Mesodermal cell (in vitro differentiated cells): ENCODE data around the gene FRMD4A.

Source experiments
- H3K27ac ChIP-seq: 2 replicates; pipeline ENCODE4 v1.7.0; 2013; ENCODE audit warnings: mild to moderate bottlenecking, low read depth, low read length, moderate library complexity; ENCODE audit not compliant: severe bottlenecking
- H3K36me3 ChIP-seq: 2 replicates; pipeline ENCODE4 v1.7.1; 2013; ENCODE audit warnings: mild to moderate bottlenecking, low read length, moderate library complexity; ENCODE audit not compliant: control insufficient read depth, insufficient read depth
- H3K4me1 ChIP-seq: one replicate; pipeline ENCODE4 v1.7.1; 2013; ENCODE audit warnings: mild to moderate bottlenecking, low read length; ENCODE audit not compliant: insufficient read depth, control insufficient read depth, poor library complexity, severe bottlenecking
- H3K4me3 ChIP-seq: 2 replicates; pipeline ENCODE4 v1.7.0; 2013; ENCODE audit warnings: low read length, control low read depth, mild to moderate bottlenecking; ENCODE audit not compliant: insufficient read depth, poor library complexity, severe bottlenecking; ENCODE audit errors: extremely low read depth
- H3K9me3 ChIP-seq: 2 replicates; pipeline ENCODE4 v1.7.1; 2013; ENCODE audit warnings: mild to moderate bottlenecking, low read length, moderate library complexity; ENCODE audit not compliant: control insufficient read depth
- WGBS, 2 experiments: methylation state at CpG; one replicate each; pipeline ENCODE4 v1.1.5; 2013; ENCODE audit warnings: missing lambda C conversion rate in 2 of 2; ENCODE audit not compliant: insufficient coverage in 2 of 2; 5-methylcytosine and 5-hydroxymethylcytosine counted together

Gene FRMD4A

DNA sequence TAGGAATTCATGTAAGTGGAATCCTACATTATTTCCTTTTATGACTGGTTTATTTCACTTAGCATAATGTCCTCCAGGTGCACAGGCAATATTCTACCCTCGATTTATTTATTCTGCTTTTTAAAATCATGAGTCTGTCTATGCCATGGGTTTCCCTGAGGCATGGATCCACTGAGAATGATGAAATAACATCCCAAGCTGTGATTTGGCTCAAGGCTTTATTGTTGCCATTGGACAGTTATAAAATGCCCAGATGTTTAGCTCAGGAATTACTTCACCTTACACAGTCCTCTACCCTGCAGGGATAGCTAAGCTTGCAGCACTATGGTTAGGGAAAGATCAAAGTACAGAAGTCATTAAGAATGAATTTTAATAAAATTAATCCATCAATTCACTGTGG lies 219.5 kb downstream of the FRMD4A start:
- Histone ChIP-seq H3K36me3 (no peaks in the 10 kb centered on the region), H3K4me3 (no peak overlapping the region), H3K9me3 (no peaks in the 10 kb centered on the region), H3K4me1 (no peaks in the 10 kb centered on the region), H3K27ac (no peak overlapping the region)
- 100% methylated on average over 1 of the region's 1 CpG for WGBS, 2 experiments

DNA sequence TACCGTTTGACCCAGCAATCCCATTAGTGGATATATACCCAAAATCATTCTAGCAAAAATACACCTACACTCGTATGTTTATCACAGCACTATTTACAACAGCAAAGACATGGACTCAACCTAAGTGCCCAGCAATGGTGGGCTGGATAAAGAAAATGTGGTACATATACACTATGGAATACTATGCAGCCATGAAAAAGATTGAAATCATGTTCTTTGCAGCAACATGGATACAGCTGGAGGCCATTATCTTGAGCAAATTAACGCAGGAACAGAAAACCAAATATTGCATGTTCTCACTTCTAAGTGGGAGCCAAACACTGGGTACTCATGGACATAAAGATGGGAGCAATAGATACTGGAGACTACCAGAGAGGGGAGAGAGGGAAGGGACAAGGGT lies 223.9 kb downstream of the FRMD4A start:
- Histone ChIP-seq H3K27ac (no peak overlapping the region), H3K36me3 (no peaks in the 10 kb centered on the region), H3K4me1 (no peaks in the 10 kb centered on the region), H3K9me3 (no peaks in the 10 kb centered on the region), H3K4me3 (no peak overlapping the region)
- 89% methylated on average over 2 of the region's 3 CpGs; no CpG with 5 or more reads in 1 of the 2 experiments for WGBS, 2 experiments

DNA sequence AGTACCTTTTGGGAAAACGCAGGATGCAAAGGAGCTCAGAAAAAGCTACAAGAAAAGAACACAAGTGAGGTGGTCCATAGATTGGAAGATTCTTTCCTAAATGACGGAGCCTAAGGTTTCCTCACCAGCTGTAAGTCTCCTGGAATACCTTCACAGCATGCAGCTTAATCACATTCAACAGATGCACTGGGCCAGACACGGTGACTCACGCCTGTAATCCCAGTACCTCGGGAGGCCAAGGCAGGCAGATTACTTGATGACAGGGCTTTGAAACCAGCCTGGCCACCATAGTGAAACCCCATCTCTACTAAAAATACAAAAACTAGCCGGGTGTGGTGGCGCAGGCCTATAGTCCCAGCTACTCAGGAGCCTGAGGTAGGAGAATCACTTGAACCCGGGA lies 228.7 kb downstream of the FRMD4A start:
- no peaks in the 10 kb centered on the region for H3K4me1 ChIP-seq
- WGBS, 2 experiments: 67 to 71% methylated on average over 7 to 8 of the region's 8 CpGs
- no peak overlapping the region for H3K4me3 ChIP-seq
- H3K27ac ChIP-seq: no peak overlapping the region
- no peaks in the 10 kb centered on the region for H3K36me3 ChIP-seq
- H3K9me3 ChIP-seq: no peaks in the 10 kb centered on the region

DNA sequence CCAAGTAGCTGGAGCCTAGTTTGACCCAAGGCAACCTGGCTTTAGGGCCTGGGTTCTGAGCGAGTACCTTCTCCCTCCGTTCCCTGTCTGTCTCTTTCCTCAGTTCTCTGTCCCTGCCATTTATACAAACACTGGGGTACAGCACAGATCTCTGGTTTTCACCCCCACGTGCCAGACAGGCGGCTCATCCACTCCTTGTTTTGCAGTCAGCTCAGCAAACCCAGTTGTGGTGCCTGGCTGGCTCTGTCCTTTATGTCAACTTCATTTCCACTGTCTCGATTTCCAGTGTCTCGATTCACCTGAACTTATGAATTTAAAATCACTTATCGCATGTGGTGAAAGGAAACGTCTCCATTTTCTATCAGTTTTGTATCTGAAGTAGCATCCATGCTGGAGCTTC lies 230.8 kb downstream of the FRMD4A start:
- 81 to 90% methylated on average over 8 of the region's 8 CpGs for WGBS, 2 experiments
- Histone ChIP-seq H3K27ac (no peak overlapping the region), H3K36me3 (no peaks in the 10 kb centered on the region), H3K4me3 (no peak overlapping the region), H3K9me3 (no peaks in the 10 kb centered on the region), H3K4me1 (no peaks in the 10 kb centered on the region)

DNA sequence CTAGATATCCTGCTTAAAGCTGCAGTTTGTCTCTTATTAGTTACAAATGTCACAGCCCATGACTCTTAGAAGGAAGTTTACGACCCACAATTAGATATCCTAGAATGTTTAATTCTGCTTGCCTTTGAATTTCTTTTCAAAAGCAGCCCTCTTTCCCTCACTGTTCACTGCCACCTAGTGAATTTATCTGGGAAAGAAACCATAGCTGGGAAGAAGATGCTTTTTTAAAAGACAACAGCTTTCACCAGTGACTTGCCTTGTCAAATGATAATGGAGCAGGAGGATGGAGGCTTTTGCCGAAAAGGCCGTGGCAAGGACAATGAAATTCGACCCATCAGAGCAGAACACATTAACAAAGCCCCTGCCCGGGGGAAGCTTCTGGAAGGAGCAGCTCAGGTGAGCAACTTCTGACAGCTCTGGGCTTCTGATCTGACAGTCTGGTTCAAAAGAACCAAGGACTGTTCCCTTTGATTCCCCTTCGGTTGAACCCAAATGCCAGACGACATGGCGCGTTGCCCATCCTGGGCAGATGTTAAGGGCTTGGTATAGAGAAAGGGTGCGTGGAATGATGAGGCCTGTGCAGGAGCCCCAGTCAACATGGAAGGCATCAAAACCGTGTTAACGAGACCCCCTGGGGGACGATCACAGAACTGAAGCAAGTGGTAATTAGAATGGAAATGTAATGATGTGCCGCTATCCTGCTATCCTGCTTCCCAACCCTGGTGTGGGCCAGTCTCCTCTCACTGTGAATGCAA lies 236.8 kb downstream of the FRMD4A start:
- Histone ChIP-seq H3K36me3 (no peaks in the 10 kb centered on the region), H3K27ac (no peak overlapping the region), H3K4me1 (peaks cover 2% of the 10 kb centered on the region), H3K4me3 (no peak overlapping the region), H3K9me3 (no peaks in the 10 kb centered on the region)
- 33 to 41% methylated on average over 11 to 13 of the region's 14 CpGs for WGBS, 2 experiments

DNA sequence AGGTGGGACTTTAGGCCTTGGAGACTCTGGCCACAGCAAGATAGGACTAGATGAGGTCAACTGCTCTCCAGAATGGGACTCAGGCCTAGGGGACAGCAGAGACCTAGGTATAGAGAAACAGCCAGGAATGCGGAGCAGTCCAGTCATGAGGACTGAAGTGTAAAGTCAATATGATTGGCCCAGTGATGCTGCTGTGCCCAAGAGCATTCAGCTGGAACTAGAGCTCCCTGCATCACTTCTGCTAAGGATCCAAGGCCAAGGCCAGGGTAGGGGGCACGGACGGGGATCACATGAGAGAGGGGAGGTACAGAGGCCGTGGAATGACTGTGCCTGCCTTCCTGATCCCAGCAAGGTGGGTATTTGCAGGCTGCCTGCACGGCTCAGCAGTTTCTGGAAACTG lies 237.9 kb downstream of the FRMD4A start:
- WGBS, 2 experiments: 87 to 94% methylated on average over 4 to 5 of the region's 5 CpGs
- no peak overlapping the region for H3K27ac ChIP-seq
- no peak overlapping the region for H3K4me3 ChIP-seq
- no peaks in the 10 kb centered on the region for H3K36me3 ChIP-seq
- H3K9me3 ChIP-seq: no peaks in the 10 kb centered on the region
- peaks cover 2% of the 10 kb centered on the region for H3K4me1 ChIP-seq

DNA sequence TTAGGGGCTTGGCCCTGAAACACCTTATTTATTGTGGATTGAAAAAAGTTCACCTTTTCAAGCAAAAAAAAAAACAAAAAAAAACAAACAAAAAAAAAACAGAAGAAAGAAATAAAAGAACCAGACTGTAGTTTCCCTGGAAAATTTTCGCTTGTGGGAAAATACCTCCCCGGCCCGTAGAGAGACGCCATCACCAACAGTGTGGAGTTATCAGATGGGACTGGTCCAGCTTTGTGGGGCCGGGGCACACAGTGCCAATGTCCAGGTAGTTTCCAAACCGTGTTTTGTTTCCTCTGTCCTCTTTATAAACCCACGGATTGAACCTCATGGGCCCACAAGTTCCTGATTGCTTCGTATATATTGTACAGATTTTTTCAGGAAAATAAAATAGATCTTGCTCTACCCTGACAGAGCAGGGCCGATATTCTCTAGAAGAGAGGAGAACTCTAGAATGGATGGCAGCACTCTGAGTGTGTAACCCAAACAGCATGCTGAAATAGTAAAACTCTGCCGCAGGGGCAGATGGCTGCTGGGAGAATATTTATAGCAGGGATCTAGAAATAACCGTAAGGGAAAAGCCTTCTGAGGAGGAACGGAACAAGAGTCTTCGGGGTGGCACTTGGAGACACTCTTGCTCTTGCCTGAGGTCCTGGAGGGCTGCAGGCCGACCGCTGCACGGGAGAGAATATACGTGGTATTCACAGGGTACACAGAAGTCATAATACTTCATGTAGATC lies 241.0 kb downstream of the FRMD4A start:
- WGBS, 2 experiments: 86 to 90% methylated on average over 16 to 17 of the region's 17 CpGs
- Histone ChIP-seq H3K36me3 (no peaks in the 10 kb centered on the region), H3K27ac (no peak overlapping the region), H3K4me1 (peaks cover 2% of the 10 kb centered on the region), H3K9me3 (no peaks in the 10 kb centered on the region), H3K4me3 (no peak overlapping the region)

DNA sequence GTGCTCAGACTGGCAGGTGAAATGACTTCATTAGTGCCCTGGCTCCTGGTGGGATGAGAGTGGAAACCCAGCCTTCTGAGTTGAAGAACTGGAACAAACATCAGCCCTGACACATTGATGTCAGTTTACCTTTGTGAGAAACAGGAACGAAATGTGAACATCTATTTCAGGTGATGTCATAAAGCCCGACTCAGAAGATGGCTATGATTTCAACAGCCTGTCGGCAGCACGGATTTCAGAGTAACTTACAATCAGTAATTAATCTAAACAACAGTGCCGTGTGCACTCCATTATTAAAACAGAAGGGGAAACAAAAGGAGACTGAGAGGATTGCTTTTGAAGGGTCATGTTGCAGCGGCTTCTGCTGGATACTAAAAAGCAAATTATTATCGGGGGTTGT lies 243.2 kb downstream of the FRMD4A start:
- no peaks in the 10 kb centered on the region for H3K36me3 ChIP-seq
- H3K27ac ChIP-seq: no peak overlapping the region
- 91 to 100% methylated on average over 2 to 5 of the region's 7 CpGs for WGBS, 2 experiments
- H3K4me1 ChIP-seq: peaks cover 2% of the 10 kb centered on the region
- no peaks in the 10 kb centered on the region for H3K9me3 ChIP-seq
- H3K4me3 ChIP-seq: no peak overlapping the region

DNA sequence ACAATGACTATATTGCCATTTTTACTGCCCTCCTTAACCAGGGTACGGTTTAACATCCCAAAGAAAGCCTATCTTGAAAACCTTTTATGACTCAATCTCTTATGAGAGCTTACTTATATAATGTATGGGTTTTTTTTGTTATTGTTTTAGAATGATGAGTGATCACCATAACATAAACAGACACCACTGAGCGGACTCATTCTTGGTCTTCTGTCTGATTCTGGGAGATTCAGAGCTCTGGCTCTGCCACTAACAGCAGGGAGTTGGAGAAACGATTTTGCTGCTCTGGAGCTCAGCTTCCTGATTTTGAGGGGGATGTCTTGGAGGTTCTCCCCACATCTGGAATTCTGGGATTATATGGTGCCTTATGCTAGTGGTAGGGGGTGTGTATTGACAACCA lies 244.1 kb downstream of the FRMD4A start:
- Histone ChIP-seq H3K9me3 (no peaks in the 10 kb centered on the region), H3K27ac (no peak overlapping the region), H3K4me1 (peaks cover 2% of the 10 kb centered on the region), H3K4me3 (no peak overlapping the region), H3K36me3 (no peaks in the 10 kb centered on the region)
- WGBS, 2 experiments: 100% methylated on average over 1 of the region's 3 CpGs; no CpG with 5 or more reads in 1 of the 2 experiments

DNA sequence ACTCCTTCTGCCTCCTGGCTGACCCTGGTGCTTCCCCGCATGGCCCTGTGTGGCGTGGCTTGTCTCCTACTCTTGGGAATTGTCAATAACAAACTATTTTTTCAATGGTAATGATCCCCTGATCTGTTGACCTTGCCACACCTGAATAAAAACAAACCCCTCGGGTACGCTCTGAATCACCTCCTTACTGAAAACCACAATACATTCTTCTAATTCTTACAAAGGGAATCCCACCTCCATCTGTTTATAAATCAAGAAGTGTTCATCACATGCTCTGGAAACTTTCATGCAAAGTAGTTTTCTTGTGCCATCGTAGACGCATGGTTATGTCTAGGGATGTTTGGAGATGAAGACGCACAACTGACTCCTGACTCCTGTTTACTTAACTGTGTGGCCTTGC lies 245.8 kb downstream of the FRMD4A start:
- 96 to 97% methylated on average over 7 of the region's 7 CpGs for WGBS, 2 experiments
- Histone ChIP-seq H3K9me3 (no peaks in the 10 kb centered on the region), H3K4me3 (no peak overlapping the region), H3K27ac (no peak overlapping the region), H3K4me1 (peaks cover 2% of the 10 kb centered on the region), H3K36me3 (no peaks in the 10 kb centered on the region)

DNA sequence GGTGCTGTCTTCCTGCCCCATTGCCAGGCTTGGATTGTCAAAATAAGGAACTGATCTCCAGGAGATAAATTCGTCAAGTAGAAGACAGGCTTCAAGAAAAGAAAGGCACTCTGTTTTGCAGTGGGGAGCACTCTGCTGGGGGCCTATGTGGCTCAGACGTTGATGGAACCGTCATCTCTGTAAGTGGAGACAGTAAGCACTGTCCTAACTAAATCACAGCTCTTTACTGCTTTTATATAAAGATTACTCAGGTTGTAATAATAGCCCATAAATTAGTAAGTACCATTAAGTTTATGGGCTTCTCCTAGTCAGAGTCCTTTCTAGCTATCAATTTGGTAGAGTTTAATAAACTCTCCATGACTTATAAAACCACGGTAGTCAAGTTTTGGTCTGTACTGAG lies 249.9 kb downstream of the FRMD4A start:
- Histone ChIP-seq H3K9me3 (no peaks in the 10 kb centered on the region), H3K36me3 (no peaks in the 10 kb centered on the region), H3K27ac (no peak overlapping the region), H3K4me1 (no peaks in the 10 kb centered on the region), H3K4me3 (no peak overlapping the region)
- 90 to 97% methylated on average over 1 to 3 of the region's 4 CpGs for WGBS, 2 experiments
